ENCODE measurements around the gene ELOVL6. TPM values are rescaled to one million over a fixed set of nuclear protein-coding genes. Genes with fewer than 3 reads are reported as not detected.

The ELOVL6 gene
- total and polyA plus RNA-seq, 12 donors: 0.84 to 7.7 (median 2.8) TPM

DNA sequence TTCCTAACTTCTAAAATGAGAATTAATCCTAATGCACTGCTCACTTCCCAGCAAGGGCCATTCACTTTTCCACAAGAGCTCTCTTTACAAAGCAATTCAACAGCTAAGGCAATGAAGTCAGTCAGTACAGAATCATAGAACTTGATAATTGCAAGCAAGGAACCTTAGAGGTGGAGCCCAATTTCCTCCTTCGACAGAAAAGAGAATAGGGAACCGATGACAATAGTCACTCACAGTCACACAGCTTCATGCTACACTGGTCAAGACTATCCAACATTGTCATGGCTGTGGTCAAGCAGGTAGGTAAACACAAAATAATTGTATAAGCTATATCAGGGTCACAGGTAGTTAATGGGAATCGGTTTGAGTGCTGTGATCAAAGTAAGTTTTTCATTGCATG, 90.0 kb downstream of the ELOVL6 start:
- Histone ChIP-seq H3K27ac (no peak overlapping the region), H3K27me3 (no peaks in the 10 kb centered on the region), H3K4me1 (peaks cover 0 to 19% (median 0%) of the 10 kb centered on the region in 9 donors), H3K4me3 (no peak overlapping the region), H3K9me3 (no peaks in the 10 kb centered on the region), H3K36me3 (no peaks in the 10 kb centered on the region)
- TF ChIP-seq, protein P1, sequence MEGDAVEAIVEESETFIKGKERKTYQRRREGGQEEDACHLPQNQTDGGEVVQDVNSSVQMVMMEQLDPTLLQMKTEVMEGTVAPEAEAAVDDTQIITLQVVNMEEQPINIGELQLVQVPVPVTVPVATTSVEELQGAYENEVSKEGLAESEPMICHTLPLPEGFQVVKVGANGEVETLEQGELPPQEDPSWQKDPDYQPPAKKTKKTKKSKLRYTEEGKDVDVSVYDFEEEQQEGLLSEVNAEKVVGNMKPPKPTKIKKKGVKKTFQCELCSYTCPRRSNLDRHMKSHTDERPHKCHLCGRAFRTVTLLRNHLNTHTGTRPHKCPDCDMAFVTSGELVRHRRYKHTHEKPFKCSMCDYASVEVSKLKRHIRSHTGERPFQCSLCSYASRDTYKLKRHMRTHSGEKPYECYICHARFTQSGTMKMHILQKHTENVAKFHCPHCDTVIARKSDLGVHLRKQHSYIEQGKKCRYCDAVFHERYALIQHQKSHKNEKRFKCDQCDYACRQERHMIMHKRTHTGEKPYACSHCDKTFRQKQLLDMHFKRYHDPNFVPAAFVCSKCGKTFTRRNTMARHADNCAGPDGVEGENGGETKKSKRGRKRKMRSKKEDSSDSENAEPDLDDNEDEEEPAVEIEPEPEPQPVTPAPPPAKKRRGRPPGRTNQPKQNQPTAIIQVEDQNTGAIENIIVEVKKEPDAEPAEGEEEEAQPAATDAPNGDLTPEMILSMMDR (IDR thresholded peaks at IDR 0.05): no peak
- DNase-seq (no peak), ATAC-seq (no peak)
- WGBS, 2 donors: 85 to 89% methylated on average over 3 of the region's 3 CpGs
- intact Hi-C loops (cut with DNase I): no loop called here

DNA sequence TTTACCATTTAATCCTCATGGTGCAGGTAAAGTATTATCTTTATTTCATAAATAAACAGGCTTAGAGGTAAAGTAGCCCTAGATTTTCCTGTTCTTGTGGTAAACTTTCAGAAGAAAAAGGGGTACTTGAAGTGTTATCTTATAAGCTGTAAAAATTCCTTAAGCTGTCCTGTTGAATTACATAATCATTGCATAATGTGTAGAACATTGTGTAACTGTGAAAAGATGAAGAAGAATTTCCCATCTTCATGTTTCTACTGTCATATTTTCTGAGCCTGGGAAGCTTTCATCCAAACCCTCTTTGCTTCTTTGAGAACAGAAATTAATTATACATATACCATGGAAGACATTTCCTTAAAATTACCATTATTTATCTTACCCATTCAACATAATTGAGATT, 90.5 kb downstream of the ELOVL6 start:
- TF ChIP-seq, protein P1 (IDR thresholded peaks at IDR 0.05): no peak
- no peaks in the 10 kb centered on the region for H3K9me3 ChIP-seq
- H3K4me3 ChIP-seq: no peak overlapping the region
- intact Hi-C loops (cut with DNase I): no loop called here
- no peak for ATAC-seq
- peaks cover 0 to 19% (median 0%) of the 10 kb centered on the region in 9 donors for H3K4me1 ChIP-seq
- H3K36me3 ChIP-seq: no peaks in the 10 kb centered on the region
- no peak for DNase-seq
- no peak overlapping the region for H3K27ac ChIP-seq
- H3K27me3 ChIP-seq: no peaks in the 10 kb centered on the region

DNA sequence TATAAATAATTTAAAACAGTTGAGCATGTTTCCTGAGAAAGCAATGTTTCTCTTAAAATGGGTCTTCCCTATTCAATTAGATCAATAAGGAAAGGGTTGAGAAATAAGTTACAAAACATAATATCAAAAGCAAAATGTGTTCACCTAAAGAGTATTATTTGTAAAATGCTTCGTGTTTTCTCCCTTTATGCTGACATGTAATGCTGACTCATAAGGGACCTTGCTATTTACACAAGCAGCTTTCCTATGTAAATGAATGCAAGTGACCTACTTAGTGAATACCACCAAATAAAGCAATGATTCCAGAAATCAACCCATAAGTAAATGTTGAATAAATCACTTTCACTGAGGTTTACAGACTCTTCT, 91.5 kb downstream of the ELOVL6 start:
- Histone ChIP-seq H3K4me3 (no peak overlapping the region), H3K27me3 (no peaks in the 10 kb centered on the region), H3K36me3 (no peaks in the 10 kb centered on the region), H3K4me1 (peaks cover 0 to 19% (median 0%) of the 10 kb centered on the region in 9 donors), H3K27ac (no peak overlapping the region), H3K9me3 (no peaks in the 10 kb centered on the region)
- intact Hi-C loops (cut with DNase I): no loop called here
- no peak for ATAC-seq
- DNase-seq: no peak
- 51 to 59% methylated on average over 1 of the region's 1 CpG for WGBS, 2 donors
- TF ChIP-seq, protein P1 (IDR thresholded peaks at IDR 0.05): no peak

DNA sequence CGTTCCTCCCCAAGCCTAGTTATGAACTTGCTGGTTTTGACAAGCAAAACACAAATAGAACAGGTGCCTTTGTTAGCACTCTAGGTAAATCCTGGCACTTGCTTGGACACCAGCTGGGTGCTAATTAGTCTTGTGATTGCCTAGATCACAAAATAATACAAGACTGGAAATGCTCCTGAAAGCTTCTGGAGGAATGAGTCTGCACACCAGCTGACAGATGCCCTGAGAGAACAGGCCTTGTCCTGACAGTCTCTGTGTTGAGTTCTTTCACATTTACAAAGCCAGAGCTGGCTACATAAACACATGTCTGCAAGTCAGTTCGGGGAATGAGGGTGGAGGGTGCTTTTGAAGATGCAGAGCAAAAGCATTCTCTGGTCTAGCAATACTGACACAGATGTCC, 93.8 kb downstream of the ELOVL6 start:
- DNase-seq (no peak), ATAC-seq (no peak)
- Histone ChIP-seq H3K4me3 (no peak overlapping the region), H3K36me3 (no peaks in the 10 kb centered on the region), H3K27ac (no peak overlapping the region), H3K27me3 (no peaks in the 10 kb centered on the region), H3K9me3 (no peaks in the 10 kb centered on the region), H3K4me1 (peaks cover 0 to 19% (median 0%) of the 10 kb centered on the region in 9 donors)
- intact Hi-C loops (cut with DNase I): no loop called here
- TF ChIP-seq, protein P1 (IDR thresholded peaks at IDR 0.05): no peak
- WGBS, 2 donors: 78 to 81% methylated on average over 2 of the region's 2 CpGs

DNA sequence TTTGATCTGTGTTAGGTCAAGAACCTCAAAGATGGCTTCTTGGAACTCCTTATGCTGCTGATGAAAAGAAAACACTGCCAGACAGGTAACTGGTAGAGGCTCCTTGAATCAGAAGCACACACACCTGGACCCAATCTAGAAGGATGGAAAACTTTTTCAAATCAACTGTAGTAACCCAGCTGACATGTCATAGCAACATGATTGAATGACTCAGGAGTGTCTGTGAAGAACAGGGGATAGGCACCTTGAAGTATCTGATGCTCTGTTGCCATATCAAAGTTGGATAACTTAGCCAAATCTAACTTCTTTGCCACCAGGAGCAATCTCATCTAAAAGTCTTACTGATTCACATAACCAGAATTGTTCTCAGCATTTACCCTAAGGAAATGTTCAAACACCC, 98.8 kb downstream of the ELOVL6 start:
- no peak overlapping the region for H3K27ac ChIP-seq
- H3K4me1 ChIP-seq: peaks cover 0 to 8% (median 0%) of the 10 kb centered on the region in 9 donors
- no peak overlapping the region for H3K4me3 ChIP-seq
- intact Hi-C loops (cut with DNase I): no loop called here
- H3K27me3 ChIP-seq: no peaks in the 10 kb centered on the region
- DNase-seq (no peak), ATAC-seq (no peak)
- no peaks in the 10 kb centered on the region for H3K9me3 ChIP-seq
- TF ChIP-seq, protein P1 (IDR thresholded peaks at IDR 0.05): no peak
- H3K36me3 ChIP-seq: no peaks in the 10 kb centered on the region
